Ascending aorta (tissue), 2 donors: ENCODE data around the gene SLC7A8. TPM values are rescaled to one million over a fixed set of nuclear protein-coding genes. Genes with fewer than 3 reads are reported as not detected.

Source experiments
- DNase-seq, 2 donors: peaks; one replicate each; pipeline ENCODE4 v3.0.0-alpha.2; 2019; ENCODE audit warnings: low spot score in 2 of 2
- H3K27ac ChIP-seq, 2 donors: fragments of 200-600 bp; sonication (generic); one replicate each; pipeline ENCODE4 v1.5.1; 2016 to 2017; ENCODE audit warnings: mild to moderate bottlenecking in 1 of 2
- H3K27me3 ChIP-seq: fragments of 200-600 bp; sonication (generic); one replicate; pipeline ENCODE4 v1.5.1; 2017
- H3K36me3 ChIP-seq, 2 donors: fragments of 200-600 bp; sonication (generic); one replicate each; pipeline ENCODE4 v1.5.1; 2016
- H3K4me1 ChIP-seq, 2 donors: fragments of 200-600 bp; sonication (generic); one replicate each; pipeline ENCODE4 v1.5.1; 2016 to 2017; ENCODE audit warnings: mild to moderate bottlenecking in 1 of 2
- H3K4me3 ChIP-seq, 2 donors: fragments of 200-600 bp; sonication (generic); one replicate each; pipeline ENCODE4 v1.5.1; 2016 to 2017; ENCODE audit warnings: mild to moderate bottlenecking in 1 of 2
- H3K9me3 ChIP-seq, 2 donors: fragments of 200-600 bp; sonication (generic); one replicate each; pipeline ENCODE4 v1.5.1; 2016
- CTCF ChIP-seq, 3 experiments: fragments of 200-600 bp in 2 of 3; fragments of 450-650 bp in 1 of 3; sonication (generic) in 2 of 3; IDR thresholded peaks; one replicate each; pipeline ENCODE4 v1.5.1; 2016 to 2019; ENCODE audit warnings: antibody characterized with exemption in 3 of 3, mild to moderate bottlenecking in 1 of 3, moderate library complexity in 1 of 3
- intact Hi-C: fragments of 100-400 bp; cut with DNase I; formaldehyde crosslinking; loops from one replicate; pipeline ENCODE4 v1.15.1; 2023
- total RNA-seq: library from RNA; depleted of rRNA; stranded (reverse); fragments of >200 nt; gene quantifications from one replicate; pipeline ENCODE4 v1.1.0, GENCODE V29; 2016

The SLC7A8 gene
- total RNA-seq, 1 donor from 2014 or later = 59.9 TPM

- Histone ChIP-seq H3K36me3 (peaks cover 0 to 3% of the 10 kb centered on the region in 2 donors), H3K27ac (peak overlapping the region; percentile 53 to 63), H3K4me3 (peak overlapping the region in 1 of 2 donors; percentile 8), H3K9me3 (no peaks in the 10 kb centered on the region), H3K4me1 (peaks cover 6 to 30% of the 10 kb centered on the region in 2 donors), H3K27me3 (no peaks in the 10 kb centered on the region)
- TF ChIP-seq CTCF (IDR thresholded peaks at IDR 0.05) = no peak
- DNase-seq = peak in 1 of 2 donors; percentile 75
- intact Hi-C loops = loop anchor here (1.0 to 5.0 kb wide), 3 partner anchors 33 to 181 kb away; partner anchors contain the start of genes PPP1R3E and SLC7A8
Observed at GRCh38 chr14:23121361-23121771, 62.1 kb downstream of the SLC7A8 start.

GRCh38 chr14:23120541-23121251 is 62.8 kb downstream of the SLC7A8 start:
- H3K36me3 ChIP-seq = no peaks in the 10 kb centered on the region
- peak overlapping the region; percentile 53 to 63 for H3K27ac ChIP-seq
- peak; percentile 69 to 95 for DNase-seq
- H3K4me3 ChIP-seq = peak overlapping the region in 1 of 2 donors; percentile 8
- no peaks in the 10 kb centered on the region for H3K27me3 ChIP-seq
- H3K4me1 ChIP-seq = peaks cover 6 to 24% of the 10 kb centered on the region in 2 donors
- TF ChIP-seq CTCF (IDR thresholded peaks at IDR 0.05) = peak; percentile 99 to 100 (median 100)
- H3K9me3 ChIP-seq = no peaks in the 10 kb centered on the region
- intact Hi-C loops = loop anchor here (1.0 to 5.0 kb wide), 4 partner anchors 34 to 182 kb away; partner anchors contain the start of genes PPP1R3E and SLC7A8

GRCh38 chr14:23119363-23120327 is 63.8 kb downstream of the SLC7A8 start:
- intact Hi-C loops = loop anchor here (1.0 to 5.0 kb wide), 2 partner anchors 68 to 183 kb away; partner anchors contain the start of gene PPP1R3E

GRCh38 chr14:23118506-23119362 is 64.7 kb downstream of the SLC7A8 start, which contains the start of gene CEBPE:
Gene CEBPE (minus strand): TSS chr14:23119255. CDS start chr14:23119091, 164 bp downstream.
- peaks cover 6 to 11% of the 10 kb centered on the region in 2 donors for H3K4me1 ChIP-seq
- DNase-seq = no peak
- intact Hi-C loops = no loop called here
- no peak for TF ChIP-seq CTCF (IDR thresholded peaks at IDR 0.05)
- no peak within 1 kb of the TSS for H3K4me3 ChIP-seq
- no peaks in the 10 kb centered on the region for H3K36me3 ChIP-seq
- H3K27ac ChIP-seq = no peak within 1 kb of the TSS
- no peaks in the 10 kb centered on the region for H3K9me3 ChIP-seq
- no peaks in the 10 kb centered on the region for H3K27me3 ChIP-seq

More at GRCh38 chr14:23119363-23120327, 63.8 kb downstream of the SLC7A8 start:
- no peaks in the 10 kb centered on the region for H3K9me3 ChIP-seq
- no peak for DNase-seq
- no peak overlapping the region for H3K27ac ChIP-seq
- TF ChIP-seq CTCF (IDR thresholded peaks at IDR 0.05) = no peak
- H3K4me1 ChIP-seq = peaks cover 6 to 18% of the 10 kb centered on the region in 2 donors
- no peaks in the 10 kb centered on the region for H3K36me3 ChIP-seq
- no peaks in the 10 kb centered on the region for H3K27me3 ChIP-seq
- H3K4me3 ChIP-seq = no peak overlapping the region
